Loucy (cell line): ENCODE results near the gene GRM2.

Experiments
- EZH2phosphoT487 ChIP-seq: fragments of 200-600 bp; IDR thresholded peaks from 2 replicates; pipeline ENCODE4 v1.6.1; 2018; ENCODE audit warnings: antibody characterized with exemption, mild to moderate bottlenecking, moderate library complexity, borderline replicate concordance
- TF ChIP-seq, protein P1 (sequence below): fragments of 200-600 bp; sonication (generic); conservative IDR thresholded peaks from 2 replicates; pipeline ENCODE4 v1.5.1; 2014; ENCODE audit warnings: mild to moderate bottlenecking, antibody characterized with exemption, low read length

DNA sequence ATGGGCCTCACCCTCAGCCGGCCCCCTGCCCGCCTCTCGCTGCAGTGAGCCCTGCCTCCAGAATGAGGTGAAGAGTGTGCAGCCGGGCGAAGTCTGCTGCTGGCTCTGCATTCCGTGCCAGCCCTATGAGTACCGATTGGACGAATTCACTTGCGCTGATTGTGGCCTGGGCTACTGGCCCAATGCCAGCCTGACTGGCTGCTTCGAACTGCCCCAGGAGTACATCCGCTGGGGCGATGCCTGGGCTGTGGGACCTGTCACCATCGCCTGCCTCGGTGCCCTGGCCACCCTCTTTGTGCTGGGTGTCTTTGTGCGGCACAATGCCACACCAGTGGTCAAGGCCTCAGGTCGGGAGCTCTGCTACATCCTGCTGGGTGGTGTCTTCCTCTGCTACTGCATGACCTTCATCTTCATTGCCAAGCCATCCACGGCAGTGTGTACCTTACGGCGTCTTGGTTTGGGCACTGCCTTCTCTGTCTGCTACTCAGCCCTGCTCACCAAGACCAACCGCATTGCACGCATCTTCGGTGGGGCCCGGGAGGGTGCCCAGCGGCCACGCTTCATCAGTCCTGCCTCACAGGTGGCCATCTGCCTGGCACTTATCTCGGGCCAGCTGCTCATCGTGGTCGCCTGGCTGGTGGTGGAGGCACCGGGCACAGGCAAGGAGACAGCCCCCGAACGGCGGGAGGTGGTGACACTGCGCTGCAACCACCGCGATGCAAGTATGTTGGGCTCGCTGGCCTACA lies 8.5 kb downstream of the GRM2 start:
- TF ChIP-seq, protein P1, sequence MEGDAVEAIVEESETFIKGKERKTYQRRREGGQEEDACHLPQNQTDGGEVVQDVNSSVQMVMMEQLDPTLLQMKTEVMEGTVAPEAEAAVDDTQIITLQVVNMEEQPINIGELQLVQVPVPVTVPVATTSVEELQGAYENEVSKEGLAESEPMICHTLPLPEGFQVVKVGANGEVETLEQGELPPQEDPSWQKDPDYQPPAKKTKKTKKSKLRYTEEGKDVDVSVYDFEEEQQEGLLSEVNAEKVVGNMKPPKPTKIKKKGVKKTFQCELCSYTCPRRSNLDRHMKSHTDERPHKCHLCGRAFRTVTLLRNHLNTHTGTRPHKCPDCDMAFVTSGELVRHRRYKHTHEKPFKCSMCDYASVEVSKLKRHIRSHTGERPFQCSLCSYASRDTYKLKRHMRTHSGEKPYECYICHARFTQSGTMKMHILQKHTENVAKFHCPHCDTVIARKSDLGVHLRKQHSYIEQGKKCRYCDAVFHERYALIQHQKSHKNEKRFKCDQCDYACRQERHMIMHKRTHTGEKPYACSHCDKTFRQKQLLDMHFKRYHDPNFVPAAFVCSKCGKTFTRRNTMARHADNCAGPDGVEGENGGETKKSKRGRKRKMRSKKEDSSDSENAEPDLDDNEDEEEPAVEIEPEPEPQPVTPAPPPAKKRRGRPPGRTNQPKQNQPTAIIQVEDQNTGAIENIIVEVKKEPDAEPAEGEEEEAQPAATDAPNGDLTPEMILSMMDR: no peak
- TF ChIP-seq EZH2phosphoT487: no peak
